ENCODE measurements around the gene MET. TPM values are rescaled to one million over a fixed set of nuclear protein-coding genes. Genes with fewer than 3 reads are reported as not detected.

The MET gene
- total and polyA plus RNA-seq, 2 of the 8 experiments (the other 6 are each of a cell fraction or from before 2014, with no cell fraction given): 3.5 to 12.9 TPM

GRCh38 chr7:116650436-116650835 is 21.6 kb upstream of the MET start:
- DNase-seq (ENCODE audit: low read depth in 1 of 2, low spot score in 2 of 2): no peak
- ChIA-PET POLR2A (ENCODE audit: partially characterized antibody) (no interaction called here), CTCF (ENCODE audit: partially characterized antibody) (interaction anchor here (0.6 kb wide), 1 partner anchor 211 kb away, joined by 5 read pairs; no protein-coding TSS in a partner anchor)
- H2AFZ ChIP-seq (ENCODE audit: low read length): no peak overlapping the region
- H3K9me3 ChIP-seq (ENCODE audit: insufficient read depth in 2 of 2, low read depth in 1 of 2, low read length in 1 of 2): no peaks in the 10 kb centered on the region
- H3K23me2 ChIP-seq (ENCODE audit: low read depth, low read length): no peaks in the 10 kb centered on the region
- no peak overlapping the region for H3K4ac ChIP-seq (replicated peaks; ENCODE audit: insufficient read length, low read depth, low read length)
- H3K79me2 ChIP-seq (ENCODE audit: control insufficient read depth in 1 of 2, insufficient read depth in 2 of 2, low read length in 2 of 2): no peaks in the 10 kb centered on the region
- H3K9ac ChIP-seq (replicated peaks in 1 of 4; ENCODE audit: extremely low read depth in 1 of 4, low read depth in 3 of 4, low read length in 3 of 4): no peak overlapping the region
- no peak for FAIRE-seq
- no peaks in the 10 kb centered on the region for H3K27me3 ChIP-seq (replicated peaks in 1 of 4; ENCODE audit: control insufficient read depth in 3 of 4, extremely low read depth in 1 of 4, insufficient read depth in 3 of 4, low read length in 3 of 4)
- no peak overlapping the region for H2BK5ac ChIP-seq (ENCODE audit: low read depth, low read length)
- no peak overlapping the region for H3K23ac ChIP-seq (ENCODE audit: insufficient read length)
- no peak overlapping the region for H3K4me3 ChIP-seq (ENCODE audit: extremely low read depth in 1 of 4, insufficient read depth in 2 of 4, low read depth in 3 of 4, low read length in 4 of 4)
- H3K79me1 ChIP-seq (ENCODE audit: low read depth, low read length): no peaks in the 10 kb centered on the region
- no peak overlapping the region for H2BK12ac ChIP-seq (ENCODE audit: low read depth, low read length)
- no peak overlapping the region for H2BK120ac ChIP-seq (replicated peaks; ENCODE audit: low read depth, low read length)
- H3K27ac ChIP-seq (ENCODE audit: low read depth, low read length): no peak overlapping the region
- no peak overlapping the region for H2BK15ac ChIP-seq (ENCODE audit: low read length)
- no peak overlapping the region for H2BK20ac ChIP-seq (ENCODE audit: low read length)
- WGBS, 2 experiments (ENCODE audit: extremely low coverage in 1 of 2, insufficient coverage in 1 of 2, insufficient read length in 1 of 2, insufficient replicate concordance in 2 of 2, low coverage in 1 of 2, low lambda C conversion rate in 2 of 2, missing lambda C conversion rate in 1 of 2): 74% methylated on average over 1 of the region's 1 CpG; no CpG with 5 or more reads in 1 of the 2 experiments
- H4K20me1 ChIP-seq (replicated peaks in 1 of 2; ENCODE audit: control insufficient read depth in 1 of 2, insufficient read depth in 2 of 2, low read length in 2 of 2): no peaks in the 10 kb centered on the region
- no peak overlapping the region for H3K4me2 ChIP-seq (ENCODE audit: insufficient read depth in 1 of 2, low read depth in 2 of 2, low read length in 2 of 2)
- no peaks in the 10 kb centered on the region for H3K36me3 ChIP-seq (ENCODE audit: control insufficient read depth in 2 of 4, insufficient read depth in 4 of 4, low read length in 3 of 4)
- no peak overlapping the region for H3K56ac ChIP-seq (replicated peaks; ENCODE audit: insufficient read length, low read depth, low read length)
- H3K18ac ChIP-seq (ENCODE audit: extremely low read depth, low read length): no peak overlapping the region
- no peak overlapping the region for H2AK5ac ChIP-seq (ENCODE audit: low read depth, low read length)
- H4K5ac ChIP-seq (ENCODE audit: insufficient read length, low read depth, low read length): no peak overlapping the region
- H4K91ac ChIP-seq (replicated peaks; ENCODE audit: insufficient read length, low read length): no peak overlapping the region
- no peak overlapping the region for H4K8ac ChIP-seq (ENCODE audit: extremely low read depth, insufficient read depth, low read length)
- no peaks in the 10 kb centered on the region for H3K4me1 ChIP-seq (replicated peaks in 1 of 4; ENCODE audit: control insufficient read depth in 3 of 4, insufficient read depth in 4 of 4, low read length in 3 of 4)
- no peak overlapping the region for H3K14ac ChIP-seq (ENCODE audit: insufficient read length)
- TF ChIP-seq POLR2A (IDR thresholded peaks at IDR 0.05; ENCODE audit: control extremely low read depth in 1 of 2, low read depth in 2 of 2, low read length in 2 of 2) (no peak), BCL11A (IDR thresholded peaks at IDR 0.05; ENCODE audit: low read depth in 2 of 2, low read length in 2 of 2) (no peak), ATF2 (IDR thresholded peaks at IDR 0.05; ENCODE audit: low read length) (no peak), TEAD4 (IDR thresholded peaks at IDR 0.05; ENCODE audit: low read depth, low read length) (no peak), CTBP2 (IDR thresholded peaks at IDR 0.05; ENCODE audit: borderline replicate concordance, insufficient read depth, insufficient read length, low read length) (no peak), POLR2AphosphoS5 (IDR thresholded peaks at IDR 0.05; ENCODE audit: low read depth, low read length) (no peak), CBX8 (IDR thresholded peaks at IDR 0.05; ENCODE audit: borderline replicate concordance, low read depth, low read length) (no peak), CREB1 (IDR thresholded peaks at IDR 0.05) (no peak), KDM4A (IDR thresholded peaks at IDR 0.05; ENCODE audit: low read depth, low read length, severe bottlenecking) (no peak), CBX5 (IDR thresholded peaks at IDR 0.05; ENCODE audit: low read depth, low read length) (no peak), POU5F1 (IDR thresholded peaks at IDR 0.05; ENCODE audit: low read depth, low read length) (no peak), FOSL1 (IDR thresholded peaks at IDR 0.05; ENCODE audit: insufficient read depth, low read depth, low read length) (no peak), EGR1 (IDR thresholded peaks at IDR 0.05; ENCODE audit: borderline replicate concordance, low read depth, low read length) (no peak), RBBP5 (IDR thresholded peaks at IDR 0.05; ENCODE audit: borderline replicate concordance, low read depth, low read length) (no peak)
